Tongue (tissue), 2 donors: ENCODE results near the gene RPL26. TPM values are rescaled to one million over a fixed set of nuclear protein-coding genes. Genes with fewer than 3 reads are reported as not detected.
"Not testable (repeated sequence)": the region's sequence is repeated elsewhere in the genome, so short reads cannot be mapped to it uniquely, and the experiment has no call there.

Experiments
- DNase-seq: peaks from one replicate; pipeline ENCODE4 v3.0.0-alpha.2; 2015
- total RNA-seq: library from RNA; depleted of rRNA; stranded (reverse); fragments of >200 nt; gene quantifications from one replicate; pipeline ENCODE4 v1.2.3, GENCODE V29; 2014

Gene RPL26
- total RNA-seq, 1 donor from 2014 or later: 4,405 TPM

DNA sequence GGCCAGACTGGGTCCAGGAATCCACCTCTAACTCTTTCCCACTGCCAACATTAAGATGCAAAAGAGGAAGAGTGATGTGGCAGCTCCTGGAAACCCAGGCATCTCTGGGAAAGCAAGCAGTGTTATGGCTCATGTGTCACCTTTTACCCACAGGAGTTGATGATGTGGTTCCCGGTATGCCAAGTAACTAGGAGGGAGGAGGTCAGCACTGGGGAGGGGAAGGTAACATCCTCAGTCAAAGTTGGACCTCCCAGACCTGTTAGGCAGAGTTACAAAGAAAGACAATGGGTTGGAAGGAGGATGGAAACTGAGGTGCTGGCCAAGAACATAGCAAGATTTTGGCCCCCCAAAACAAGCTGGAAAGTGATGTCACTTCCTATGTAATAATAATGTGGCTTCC lies 17.9 kb downstream of the RPL26 start:
- DNase-seq: no peak

DNA sequence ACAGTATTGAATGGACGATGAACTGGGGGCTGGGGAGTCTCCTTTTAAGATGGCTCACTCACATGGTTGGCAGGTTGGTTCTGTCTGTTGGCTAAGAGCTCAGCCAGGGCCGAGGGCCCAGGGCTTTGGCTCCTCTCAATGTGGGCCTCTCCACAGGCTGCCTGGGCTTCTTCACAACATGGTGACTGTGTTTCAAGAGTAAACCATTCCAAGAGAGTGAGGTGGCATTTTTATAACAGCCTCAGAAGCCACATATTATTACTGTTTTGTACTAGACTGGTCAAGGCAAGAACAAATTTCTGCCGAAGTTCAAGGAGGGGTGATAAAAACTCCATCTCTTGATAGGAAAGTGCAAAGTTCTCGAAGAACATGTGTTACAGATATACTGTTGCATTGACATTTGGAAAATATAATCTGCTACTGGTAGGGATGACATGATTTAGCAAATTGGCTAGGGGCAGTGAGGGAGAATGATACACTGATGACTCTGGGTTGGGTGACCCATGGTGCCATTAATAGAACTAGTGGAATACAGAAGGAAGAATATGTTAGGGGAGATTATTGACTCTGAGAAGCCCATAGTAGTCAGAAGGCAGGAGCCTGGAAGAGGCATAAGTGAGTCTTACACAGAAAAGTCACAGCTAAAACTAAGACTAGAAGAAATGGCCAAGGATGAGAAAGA lies 20.2 kb downstream of the RPL26 start:
- no peak for DNase-seq

DNA sequence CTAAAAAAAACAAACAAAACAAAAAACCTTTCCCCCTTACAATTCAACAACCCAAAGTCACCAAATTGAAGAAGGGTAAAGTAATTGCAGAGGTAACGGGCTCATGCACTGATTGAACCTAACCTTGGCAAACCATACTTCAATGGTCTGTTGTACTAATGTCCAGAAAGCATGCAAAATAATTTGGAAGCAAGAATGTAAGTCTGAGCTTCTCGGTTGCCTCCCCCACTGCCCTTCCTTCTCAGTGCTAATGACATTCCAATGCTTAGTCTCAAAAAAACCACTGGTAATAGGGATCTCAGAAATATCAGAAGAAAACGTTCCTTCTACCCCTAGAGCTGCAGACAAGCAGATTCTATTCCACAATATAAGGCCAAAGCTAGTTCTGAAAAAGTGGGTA lies 22.2 kb downstream of the RPL26 start:
- no peak for DNase-seq

- DNase-seq: no peak
These were observed 22.7 kb downstream of the RPL26 start for GRCh38 chr17:8360260-8360659.

GRCh38 chr17:8359769-8360168 lies 23.2 kb downstream of the RPL26 start:
- DNase-seq: peak; percentile 82

DNA sequence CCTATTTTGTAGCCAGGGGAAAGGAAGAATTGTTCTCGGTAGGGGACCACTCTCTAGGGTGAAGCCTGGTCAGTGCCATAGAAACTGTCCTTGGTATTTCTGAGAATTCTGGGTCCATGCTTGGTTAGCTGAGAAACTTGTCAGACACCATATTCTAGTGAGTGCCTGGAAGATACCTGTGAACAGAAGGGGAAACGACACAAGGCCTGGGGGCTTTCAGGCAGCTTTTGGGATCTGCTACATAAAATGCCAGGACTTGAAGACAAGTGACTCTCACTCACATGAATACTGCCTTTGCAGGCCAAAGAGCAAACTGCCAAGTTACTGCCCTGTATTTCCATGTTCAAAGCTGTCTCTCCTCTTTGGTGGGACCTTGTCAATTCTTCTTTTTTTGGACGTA lies 25.1 kb downstream of the RPL26 start:
- DNase-seq: no peak

DNA sequence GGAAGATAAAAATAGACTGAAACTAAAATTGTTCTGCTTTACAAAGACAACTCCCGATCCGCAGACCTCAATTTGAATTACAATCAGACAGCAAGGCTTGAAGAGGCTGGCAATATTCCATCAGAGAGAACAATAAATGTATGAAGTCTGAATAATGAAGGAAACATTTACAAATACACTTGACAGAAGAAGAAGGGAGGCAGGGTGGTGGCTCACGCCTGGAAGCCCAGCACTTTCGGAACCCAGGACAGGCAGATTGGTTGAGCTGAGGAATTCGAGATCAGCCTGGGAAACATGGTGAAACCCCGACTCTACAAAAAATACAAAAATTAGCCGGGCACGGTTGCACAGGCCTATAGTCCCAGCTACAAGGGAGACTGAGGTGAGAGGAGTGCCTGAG lies 28.8 kb downstream of the RPL26 start:
- no peak for DNase-seq

DNA sequence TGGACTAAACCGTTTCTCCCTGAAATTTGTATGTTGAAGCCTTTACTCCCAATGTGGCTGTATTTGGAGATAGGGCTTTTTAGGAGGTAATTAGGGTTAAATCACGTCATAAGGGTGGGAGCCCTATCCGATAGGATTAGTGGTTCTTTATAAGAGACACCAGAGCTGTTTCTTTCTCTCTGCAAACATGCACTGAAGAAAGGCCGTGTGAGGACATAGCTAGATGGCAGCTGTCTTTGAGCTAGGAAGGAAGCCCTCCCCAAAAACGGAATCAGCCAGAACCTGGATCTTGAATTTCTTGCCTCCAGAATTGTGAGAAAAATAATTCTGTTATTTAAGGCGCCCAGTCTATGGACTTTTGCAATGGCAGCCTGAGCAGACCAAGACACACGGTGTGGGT lies 29.3 kb downstream of the RPL26 start:
- no peak for DNase-seq

GRCh38 chr17:8350339-8350738 lies 32.7 kb downstream of the RPL26 start:
- DNase-seq: no peak

- not testable (repeated sequence) for DNase-seq
These were observed 36.0 kb downstream of the RPL26 start for GRCh38 chr17:8347001-8347400.

- no peak for DNase-seq
These were observed 36.9 kb downstream of the RPL26 start for GRCh38 chr17:8345951-8346665.

DNA sequence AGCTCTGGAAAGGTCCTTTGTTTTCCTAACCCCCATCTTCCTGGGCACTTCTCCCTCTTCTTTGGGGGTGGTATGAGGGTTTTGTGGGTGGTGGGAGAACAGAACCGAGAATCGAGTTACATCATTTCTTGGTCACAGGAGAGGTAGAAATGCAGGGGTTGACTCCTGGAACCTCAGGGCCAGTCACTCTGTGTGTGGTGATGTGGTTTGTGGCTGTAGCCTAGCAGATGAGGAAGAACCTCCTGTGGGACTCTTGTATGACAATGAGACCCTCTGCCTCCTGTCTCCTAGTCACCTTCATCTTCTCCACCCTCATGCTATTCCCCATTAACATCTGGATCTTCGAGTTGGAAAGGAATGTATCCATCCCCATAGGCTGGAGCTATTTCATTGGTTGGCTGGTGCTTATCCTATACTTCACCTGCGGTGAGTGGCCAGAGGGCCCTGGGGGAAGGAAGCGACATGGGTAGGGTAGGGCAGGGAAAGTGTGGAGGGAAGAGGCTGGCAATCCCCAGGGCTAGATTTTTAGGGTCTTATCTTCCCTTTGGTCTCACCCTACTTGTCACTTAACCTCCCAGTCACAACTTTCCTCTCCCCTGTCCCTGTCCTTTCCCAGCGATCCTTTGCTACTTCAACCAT lies 37.8 kb downstream of the RPL26 start:
- DNase-seq: no peak

DNA sequence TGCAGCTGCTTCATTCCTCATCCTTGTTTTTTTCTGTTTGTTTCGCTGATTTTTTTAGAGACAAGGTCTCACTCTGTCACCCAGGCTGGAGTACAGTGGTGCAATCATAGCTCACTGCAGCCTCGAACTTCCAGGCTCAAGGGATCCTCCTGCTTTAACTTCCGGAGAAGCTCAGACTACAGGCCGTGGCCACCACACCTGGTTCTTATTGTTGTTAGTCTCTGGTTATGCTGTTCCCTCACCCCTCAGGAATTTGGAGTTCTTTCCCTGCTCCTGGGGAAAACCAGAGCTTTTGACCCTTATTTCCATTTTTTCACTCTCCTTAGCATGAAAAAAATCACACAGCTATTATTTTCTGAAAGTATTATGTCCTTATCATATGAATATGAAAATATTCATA lies 41.5 kb downstream of the RPL26 start:
- DNase-seq: peak; percentile 47

GRCh38 chr17:8339540-8339939 lies 43.5 kb downstream of the RPL26 start, which contains the start of gene ODF4:
TSS of gene ODF4 (plus strand) at chr17:8339840. CDS start at chr17:8340052, 212 bp downstream.
- no peak for DNase-seq

GRCh38 chr17:8338753-8339140 lies 44.2 kb downstream of the RPL26 start:
- DNase-seq: no peak

DNA sequence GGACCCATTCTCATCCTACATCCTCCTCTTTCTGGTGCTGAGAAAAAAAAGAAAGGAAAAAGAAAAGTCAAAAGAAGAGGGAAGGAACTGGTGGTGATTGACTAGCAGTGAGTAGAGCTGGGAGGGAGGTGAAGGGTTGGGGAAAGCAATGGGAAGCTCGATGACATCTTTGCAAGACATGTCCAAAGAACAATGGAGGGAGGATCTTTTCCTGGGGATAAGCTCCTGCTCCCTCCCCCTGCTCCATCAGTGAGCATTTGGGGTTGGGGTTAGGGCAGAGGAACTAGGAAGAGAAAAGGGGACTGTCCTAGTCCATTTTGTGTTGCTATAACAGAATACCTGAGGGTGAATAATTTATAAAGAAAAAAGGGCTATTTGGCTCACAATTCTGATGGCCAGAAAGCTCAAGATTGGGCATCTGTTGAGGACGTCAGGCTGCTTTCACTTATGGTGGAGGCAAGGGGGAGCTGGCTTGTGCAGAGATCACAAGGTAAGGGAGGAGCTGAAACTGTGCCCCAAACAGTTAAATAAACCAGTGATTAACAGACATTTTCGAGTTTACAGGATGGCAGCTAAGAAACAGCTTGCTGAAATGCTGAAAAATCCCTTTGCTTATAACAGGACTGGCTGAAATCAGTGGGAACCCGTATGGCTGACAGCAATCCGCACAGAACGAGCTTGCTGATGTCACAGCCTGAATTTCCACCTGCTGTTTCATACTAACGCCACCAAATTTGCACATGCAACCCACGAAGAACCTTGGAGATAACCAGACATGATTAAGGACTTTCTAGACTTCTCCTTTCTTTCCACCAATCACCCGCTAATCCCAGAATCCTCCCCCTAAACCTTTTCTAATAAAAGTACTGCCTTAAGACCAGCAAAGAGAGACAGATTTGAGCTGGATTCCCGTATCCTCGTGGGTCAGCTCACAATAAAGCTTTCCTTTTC lies 44.9 kb downstream of the RPL26 start:
- no peak for DNase-seq

DNA sequence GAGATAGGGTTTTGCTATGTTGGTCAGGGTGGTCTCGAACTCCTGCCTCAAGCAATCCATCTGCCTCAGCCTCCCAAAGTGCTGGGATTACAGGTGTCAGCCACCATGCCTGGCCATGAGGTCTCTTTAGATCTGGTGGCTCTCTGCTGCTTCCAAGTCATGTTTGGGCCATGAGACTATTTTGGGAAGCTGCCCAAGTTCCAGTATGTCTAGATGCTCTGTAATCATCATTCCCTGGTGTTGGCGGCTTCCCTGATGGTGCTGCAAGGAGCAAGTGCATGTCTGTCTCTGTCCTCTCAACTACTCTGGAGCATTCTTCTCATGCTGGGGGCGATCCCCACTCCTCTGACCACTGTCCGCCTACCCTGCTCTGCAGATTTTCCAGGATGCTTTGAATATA lies 49.7 kb downstream of the RPL26 start:
- DNase-seq: peak; percentile 39

- DNase-seq: peak; percentile 62
These were observed 50.3 kb downstream of the RPL26 start for GRCh38 chr17:8332688-8333087.

GRCh38 chr17:8332128-8332527 lies 50.9 kb downstream of the RPL26 start:
- DNase-seq: no peak
